IgD-negative memory B cell (primary cell): ENCODE measurements around the gene KLF13. TPM values are rescaled to one million over a fixed set of nuclear protein-coding genes. Genes with fewer than 3 reads are reported as not detected.

Experiments
- H3K27ac Mint-ChIP-seq, 3 donors: one replicate each; pipeline ENCODE4 v1.8.0; 2020 to 2022; ENCODE audit warnings: mild to moderate bottlenecking in 3 of 3, mixed read lengths in 3 of 3, moderate library complexity in 1 of 3
- H3K27me3 Mint-ChIP-seq: one replicate; pipeline ENCODE4 v1.8.0; 2021; ENCODE audit warnings: mixed read lengths
- H3K36me3 Mint-ChIP-seq: one replicate; pipeline ENCODE4 v1.8.0; 2020; ENCODE audit warnings: mild to moderate bottlenecking, mixed read lengths
- H3K4me1 Mint-ChIP-seq, 3 donors: one replicate each; pipeline ENCODE4 v1.8.0; 2020 to 2022; ENCODE audit warnings: mixed read lengths in 3 of 3, mild to moderate bottlenecking in 1 of 3
- H3K4me3 Mint-ChIP-seq, 4 donors: one replicate each; pipeline ENCODE4 v1.8.0; 2020 to 2022; ENCODE audit warnings: mild to moderate bottlenecking in 4 of 4, mixed read lengths in 4 of 4, moderate library complexity in 3 of 4
- H3K9me3 Mint-ChIP-seq, 3 donors: one replicate each; pipeline ENCODE4 v1.8.0; 2020 to 2021; ENCODE audit warnings: mixed read lengths in 3 of 3, mild to moderate bottlenecking in 1 of 3
- polyA plus RNA-seq: library from polyadenylated mRNA; unstranded; fragments of 300-500 nt; fragmentation: Illumina TruSeq; gene quantifications from one replicate; pipeline ENCODE4 v1.2.3, GENCODE V29; 2021

KLF13 gene
- polyA plus RNA-seq, 1 donor from 2014 or later = 81.4 TPM

DNA sequence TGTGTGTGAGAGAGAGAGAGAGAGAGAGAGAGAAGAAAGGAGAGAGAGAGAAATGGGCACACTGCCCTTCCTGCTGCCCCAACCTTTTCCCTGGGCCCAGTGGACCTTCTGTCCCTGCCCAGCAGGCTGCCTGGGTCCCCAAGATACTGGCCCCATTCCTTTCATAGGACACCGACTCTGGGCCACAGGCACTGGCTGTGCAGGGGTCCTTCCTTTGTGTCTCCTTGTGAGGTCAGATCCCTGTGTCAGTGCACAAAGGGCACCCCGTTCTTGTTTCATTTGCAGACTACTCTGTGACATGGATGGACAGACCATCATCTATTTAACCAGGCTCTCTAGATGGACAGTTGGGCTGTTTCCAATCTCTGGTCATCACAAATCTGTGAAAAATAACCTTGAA is 21.3 kb upstream of the KLF13 start:
- Mint-ChIP-seq H3K27ac (peak overlapping the region in 1 of 3 donors; percentile 31), H3K27me3 (peaks cover 3% of the 10 kb centered on the region), H3K4me1 (peaks cover 22 to 41% (median 23%) of the 10 kb centered on the region in 3 donors), H3K4me3 (no peak overlapping the region), H3K36me3 (no peaks in the 10 kb centered on the region), H3K9me3 (no peaks in the 10 kb centered on the region)

DNA sequence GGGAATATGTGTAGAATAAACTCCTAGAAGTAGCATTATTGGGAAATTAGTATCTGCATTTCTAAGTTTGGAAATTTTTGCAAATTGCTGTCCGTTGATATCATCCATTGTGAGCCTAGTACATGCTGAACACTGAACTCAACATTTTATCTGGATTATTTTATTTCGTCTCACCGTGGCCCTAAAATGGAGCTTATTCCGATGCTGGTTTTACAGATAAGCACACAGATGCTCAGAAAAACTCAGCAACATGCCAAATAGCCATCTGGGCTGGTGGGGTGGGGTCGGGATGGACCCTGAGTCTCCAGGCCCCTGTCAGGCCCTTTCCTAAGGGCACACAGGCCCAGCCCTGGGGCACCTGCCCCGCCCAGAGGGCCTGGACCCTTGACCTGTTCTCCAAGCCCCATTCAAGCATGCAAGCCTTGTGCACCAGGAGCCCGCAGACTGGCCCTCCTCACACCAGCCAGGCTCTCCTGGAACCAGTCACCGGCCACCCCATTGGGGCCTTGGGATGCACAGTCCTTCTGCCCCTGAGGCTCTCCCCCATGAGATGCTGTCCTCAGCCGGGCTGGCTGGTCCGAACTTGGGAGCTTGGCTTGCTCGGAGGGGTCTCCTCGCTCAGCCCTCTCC is 20.7 kb upstream of the KLF13 start:
- no peaks in the 10 kb centered on the region for H3K9me3 Mint-ChIP-seq
- H3K27me3 Mint-ChIP-seq = peaks cover 3% of the 10 kb centered on the region
- no peak overlapping the region for H3K4me3 Mint-ChIP-seq
- H3K4me1 Mint-ChIP-seq = peaks cover 22 to 41% (median 23%) of the 10 kb centered on the region in 3 donors
- H3K36me3 Mint-ChIP-seq = no peaks in the 10 kb centered on the region
- H3K27ac Mint-ChIP-seq = no peak overlapping the region

DNA sequence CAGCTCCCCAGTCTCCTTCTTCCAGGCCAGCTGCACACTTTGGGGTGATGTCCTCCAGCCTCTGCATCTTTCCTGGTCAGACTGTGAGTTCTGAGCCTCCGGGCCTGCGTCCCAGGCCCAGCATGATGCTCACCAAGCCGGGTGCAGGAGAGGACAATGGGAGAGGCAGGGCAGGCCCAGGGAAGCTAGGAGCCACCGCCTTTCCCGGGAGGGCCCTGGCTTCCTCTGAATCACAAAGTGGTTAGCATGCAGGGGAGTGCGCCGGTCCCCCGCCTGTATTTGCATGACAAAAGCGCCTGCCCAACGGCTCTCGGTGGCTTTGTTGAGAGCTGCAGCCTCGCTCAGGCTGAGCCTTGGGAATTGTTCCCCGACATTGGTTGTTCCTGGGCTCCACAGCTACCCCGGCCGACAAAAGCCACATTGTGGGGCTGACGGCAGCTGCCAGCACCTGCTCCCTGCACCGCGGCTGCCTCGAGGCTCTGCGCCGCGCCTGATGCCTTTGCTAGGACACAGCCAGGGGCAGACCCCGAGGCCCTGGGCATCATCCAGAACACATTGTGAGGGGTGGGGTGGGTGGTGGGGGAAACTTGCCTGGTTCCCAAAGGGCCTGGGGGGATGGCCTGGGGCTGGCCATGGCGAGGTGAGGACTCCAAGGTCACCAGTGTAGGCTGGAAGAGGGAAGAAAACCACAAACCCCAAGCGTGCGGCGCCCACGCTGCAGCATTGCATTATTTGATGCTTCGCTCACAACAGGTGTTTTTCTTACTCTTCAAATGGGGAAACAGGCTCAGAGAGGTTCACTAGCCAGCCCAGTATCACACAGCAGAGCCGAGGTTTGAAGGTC is 20.0 kb upstream of the KLF13 start:
- peaks cover 3% of the 10 kb centered on the region for H3K27me3 Mint-ChIP-seq
- no peak overlapping the region for H3K27ac Mint-ChIP-seq
- H3K4me1 Mint-ChIP-seq = peaks cover 17 to 34% (median 18%) of the 10 kb centered on the region in 3 donors
- no peaks in the 10 kb centered on the region for H3K36me3 Mint-ChIP-seq
- H3K9me3 Mint-ChIP-seq = no peaks in the 10 kb centered on the region
- peak overlapping the region in 1 of 4 donors; percentile 49 for H3K4me3 Mint-ChIP-seq

DNA sequence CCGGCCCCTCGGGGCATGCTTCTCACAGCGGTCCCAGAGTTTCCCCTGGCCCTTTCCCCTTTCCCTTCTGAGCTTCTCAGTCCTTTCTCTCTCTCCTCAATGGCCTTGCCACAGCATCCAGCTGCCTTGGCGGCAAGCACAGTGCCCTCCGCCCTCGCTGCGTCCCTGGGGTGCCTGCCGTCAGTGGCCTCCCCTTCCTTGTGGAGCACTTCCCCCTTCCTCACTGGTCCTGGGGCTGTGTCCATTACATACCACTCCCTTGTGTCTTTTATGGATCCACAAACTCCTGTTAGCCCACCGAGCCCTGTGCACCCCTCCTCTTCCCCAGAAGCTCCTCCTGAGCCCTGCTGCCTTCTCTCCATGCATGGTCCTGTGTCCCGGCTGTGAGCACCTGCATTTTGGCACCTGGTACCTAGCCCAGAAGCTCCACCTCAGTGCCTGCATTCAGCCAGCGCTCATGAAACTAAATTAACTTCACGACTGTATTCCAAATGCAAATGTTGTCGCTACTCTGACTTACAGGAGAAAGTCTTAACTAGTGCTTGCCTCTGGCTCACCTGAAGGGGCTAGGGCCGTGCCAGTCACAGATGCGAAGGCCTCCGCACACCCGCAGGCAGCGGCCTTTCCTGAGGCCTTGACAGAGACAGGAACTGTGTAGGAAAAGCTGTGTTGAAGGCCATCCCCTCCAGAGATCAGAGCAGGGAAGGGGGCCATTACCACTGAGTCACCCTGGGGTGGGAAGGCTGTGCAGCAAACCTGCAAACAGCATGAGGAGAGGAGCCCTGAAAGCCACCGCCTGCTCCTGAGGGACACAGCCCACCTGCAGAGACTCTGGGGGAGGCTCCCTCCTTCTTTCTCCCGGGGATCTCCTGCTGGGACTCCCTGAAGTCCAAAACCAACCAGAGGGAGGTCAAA is 19.1 kb upstream of the KLF13 start:
- Mint-ChIP-seq H3K27ac (no peak overlapping the region), H3K27me3 (peaks cover 3% of the 10 kb centered on the region), H3K4me3 (peak overlapping the region in 1 of 4 donors; percentile 67), H3K36me3 (peaks cover 1% of the 10 kb centered on the region), H3K4me1 (peaks cover 9 to 26% (median 17%) of the 10 kb centered on the region in 3 donors), H3K9me3 (no peaks in the 10 kb centered on the region)

- no peak overlapping the region for H3K4me3 Mint-ChIP-seq
- peaks cover 2% of the 10 kb centered on the region for H3K36me3 Mint-ChIP-seq
- H3K9me3 Mint-ChIP-seq = peaks cover 0 to 1% (median 0%) of the 10 kb centered on the region in 3 donors
- peaks cover 4 to 21% (median 14%) of the 10 kb centered on the region in 3 donors for H3K4me1 Mint-ChIP-seq
- H3K27ac Mint-ChIP-seq = no peak overlapping the region
- H3K27me3 Mint-ChIP-seq = peaks cover 3% of the 10 kb centered on the region
These were observed 18.4 kb upstream of the KLF13 start for GRCh38 chr15:31308185-31308639.

DNA sequence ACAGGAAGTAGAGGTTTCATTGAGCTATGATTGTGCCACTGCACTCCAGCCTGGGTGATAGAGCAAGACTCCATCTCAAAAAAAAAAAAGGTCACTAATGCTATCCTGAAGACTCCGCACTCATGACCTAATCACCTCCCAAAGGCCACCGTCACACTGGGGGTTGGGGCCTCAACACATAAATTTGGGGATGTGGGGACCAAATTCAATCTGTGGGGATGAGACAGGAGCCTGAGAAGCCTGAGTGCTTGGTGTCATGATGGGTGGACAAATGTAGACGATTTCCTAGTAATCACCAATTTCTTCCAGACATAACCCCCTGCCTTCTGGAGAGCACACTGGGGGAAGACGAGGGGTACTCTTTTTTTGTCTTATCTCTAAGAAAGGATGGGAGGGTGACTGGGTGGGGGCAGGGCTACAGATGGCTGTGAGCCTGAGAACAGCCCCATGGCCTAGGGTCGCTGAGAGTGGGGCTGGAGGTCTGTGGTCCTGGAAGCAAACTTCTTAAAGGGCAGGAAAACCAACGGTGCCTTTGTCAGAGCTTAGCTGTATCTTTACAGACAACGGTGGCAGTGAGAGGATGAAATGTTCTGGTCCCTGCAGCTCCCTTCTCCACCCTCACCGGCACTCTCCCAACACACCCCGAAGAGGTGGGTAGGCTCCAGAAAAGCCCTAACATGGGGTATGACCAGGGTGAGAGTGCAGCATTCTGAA is 16.6 kb upstream of the KLF13 start:
- Mint-ChIP-seq H3K9me3 (peaks cover 0 to 5% (median 0%) of the 10 kb centered on the region in 3 donors), H3K36me3 (peaks cover 2% of the 10 kb centered on the region), H3K27ac (no peak overlapping the region), H3K4me1 (peaks cover 0 to 16% (median 13%) of the 10 kb centered on the region in 3 donors), H3K4me3 (no peak overlapping the region), H3K27me3 (peaks cover 3% of the 10 kb centered on the region)

DNA sequence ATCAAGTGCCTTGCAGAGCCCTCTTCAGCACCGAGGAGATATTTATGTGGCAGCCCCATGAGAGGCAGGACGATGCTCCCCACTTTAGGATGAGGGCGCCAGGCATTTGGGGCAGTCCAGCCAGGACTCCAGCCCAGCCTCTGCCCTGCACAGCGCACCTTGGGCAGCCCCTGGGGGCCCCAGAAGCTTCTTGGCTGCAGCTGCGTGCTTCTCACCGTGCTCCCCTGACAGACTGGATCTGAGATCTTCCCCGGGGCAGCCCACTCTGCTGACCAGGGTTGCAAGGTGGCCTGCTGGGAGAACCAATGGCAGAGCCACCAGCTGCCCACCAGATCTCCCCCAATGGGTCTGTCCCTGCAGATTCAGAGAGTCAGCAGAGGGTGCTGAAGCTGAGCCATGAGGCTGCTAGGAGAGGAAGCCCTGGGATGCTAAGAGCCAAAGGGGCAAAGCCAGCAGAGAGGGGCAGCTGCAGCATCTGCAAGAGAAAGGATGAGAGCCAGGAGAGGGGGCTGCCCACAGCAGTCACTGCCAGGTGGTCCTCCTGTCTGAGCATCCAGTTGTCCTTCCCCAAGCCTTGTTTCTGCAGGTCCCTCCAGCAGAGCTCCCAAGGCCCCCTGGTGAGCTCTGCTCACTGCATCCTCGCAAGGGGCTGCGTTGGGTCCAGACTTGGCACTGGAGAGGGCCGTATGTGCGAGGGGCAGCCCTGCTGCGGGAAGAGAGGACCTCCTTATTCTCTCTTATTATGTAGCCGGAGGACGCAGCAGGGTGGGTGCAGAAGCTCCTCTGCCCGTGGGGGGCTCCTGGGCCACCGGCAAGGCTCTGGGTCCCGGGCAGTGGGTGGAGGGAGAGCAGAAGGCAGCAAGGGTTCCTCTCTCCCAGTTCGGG is 14.7 kb upstream of the KLF13 start:
- H3K9me3 Mint-ChIP-seq = peaks cover 0 to 5% (median 0%) of the 10 kb centered on the region in 3 donors
- H3K36me3 Mint-ChIP-seq = peaks cover 2% of the 10 kb centered on the region
- H3K27ac Mint-ChIP-seq = peak overlapping the region in 1 of 3 donors; percentile 74
- H3K4me1 Mint-ChIP-seq = peaks cover 0 to 15% (median 7%) of the 10 kb centered on the region in 3 donors
- peak overlapping the region in 1 of 4 donors; percentile 27 for H3K4me3 Mint-ChIP-seq
- peaks cover 3% of the 10 kb centered on the region for H3K27me3 Mint-ChIP-seq

- peaks cover 0 to 5% (median 0%) of the 10 kb centered on the region in 3 donors for H3K9me3 Mint-ChIP-seq
- no peak overlapping the region for H3K4me3 Mint-ChIP-seq
- H3K27ac Mint-ChIP-seq = no peak overlapping the region
- peaks cover 0 to 4% (median under 1%) of the 10 kb centered on the region in 3 donors for H3K4me1 Mint-ChIP-seq
- H3K36me3 Mint-ChIP-seq = peaks cover 2% of the 10 kb centered on the region
- peaks cover 2% of the 10 kb centered on the region for H3K27me3 Mint-ChIP-seq
These were observed 13.4 kb upstream of the KLF13 start for GRCh38 chr15:31313223-31313622.

DNA sequence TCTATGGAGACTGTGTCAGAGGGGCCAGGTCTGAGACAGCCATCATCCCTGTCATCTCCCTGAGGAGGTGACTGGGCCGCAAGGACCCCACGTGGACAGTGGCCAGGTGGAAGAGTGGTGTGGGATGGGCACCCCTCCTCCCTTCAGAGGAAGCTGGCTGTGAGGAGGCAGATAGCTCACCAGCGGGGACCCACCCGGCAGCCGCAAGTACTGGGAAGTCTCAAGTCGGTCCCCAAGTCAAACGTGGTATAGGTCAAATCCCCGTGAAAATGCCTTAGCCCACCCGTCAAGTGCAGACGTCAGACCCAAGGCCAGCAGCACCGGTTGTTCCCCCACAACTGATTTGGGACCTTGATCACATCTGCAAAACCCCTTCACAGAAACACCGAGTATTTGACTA is 12.3 kb upstream of the KLF13 start:
- peaks cover 2% of the 10 kb centered on the region for H3K36me3 Mint-ChIP-seq
- peaks cover 0 to 3% (median 2%) of the 10 kb centered on the region in 3 donors for H3K4me1 Mint-ChIP-seq
- peaks cover 2% of the 10 kb centered on the region for H3K27me3 Mint-ChIP-seq
- H3K4me3 Mint-ChIP-seq = no peak overlapping the region
- H3K27ac Mint-ChIP-seq = no peak overlapping the region
- peaks cover 0 to 5% (median 0%) of the 10 kb centered on the region in 3 donors for H3K9me3 Mint-ChIP-seq

- H3K27me3 Mint-ChIP-seq = no peaks in the 10 kb centered on the region
- H3K4me3 Mint-ChIP-seq = no peak overlapping the region
These were observed 10.4 kb upstream of the KLF13 start for GRCh38 chr15:31316135-31316795.

DNA sequence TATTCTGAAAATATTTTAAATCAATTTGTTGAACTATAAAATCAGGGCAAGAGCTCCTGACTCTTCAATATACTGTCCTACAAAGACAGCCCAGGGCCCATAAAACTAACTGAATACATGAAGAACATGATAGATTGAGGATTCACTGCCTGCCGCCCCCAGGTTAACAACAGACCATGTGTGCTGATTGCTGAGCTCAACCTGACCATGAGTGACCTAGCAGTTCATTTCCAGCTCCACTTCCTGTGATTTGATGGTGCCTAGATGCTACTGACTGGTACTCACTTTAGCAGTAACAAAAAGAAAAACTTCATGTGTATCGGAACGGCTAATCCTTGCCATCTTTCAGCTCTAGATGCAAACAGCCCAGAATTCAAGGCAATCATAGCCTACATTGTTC is 9.6 kb upstream of the KLF13 start:
- peaks cover 3 to 11% (median 4%) of the 10 kb centered on the region in 3 donors for H3K4me1 Mint-ChIP-seq
- H3K36me3 Mint-ChIP-seq = peaks cover 2% of the 10 kb centered on the region
- no peak overlapping the region for H3K27ac Mint-ChIP-seq
- H3K27me3 Mint-ChIP-seq = no peaks in the 10 kb centered on the region
- peaks cover 0 to 5% (median 0%) of the 10 kb centered on the region in 3 donors for H3K9me3 Mint-ChIP-seq
- no peak overlapping the region for H3K4me3 Mint-ChIP-seq

More at GRCh38 chr15:31316135-31316795, 10.4 kb upstream of the KLF13 start:
- Mint-ChIP-seq H3K9me3 (peaks cover 0 to 5% (median 0%) of the 10 kb centered on the region in 3 donors), H3K27ac (no peak overlapping the region), H3K4me1 (peaks cover 3 to 4% (median 4%) of the 10 kb centered on the region in 3 donors), H3K36me3 (peaks cover 2% of the 10 kb centered on the region)

DNA sequence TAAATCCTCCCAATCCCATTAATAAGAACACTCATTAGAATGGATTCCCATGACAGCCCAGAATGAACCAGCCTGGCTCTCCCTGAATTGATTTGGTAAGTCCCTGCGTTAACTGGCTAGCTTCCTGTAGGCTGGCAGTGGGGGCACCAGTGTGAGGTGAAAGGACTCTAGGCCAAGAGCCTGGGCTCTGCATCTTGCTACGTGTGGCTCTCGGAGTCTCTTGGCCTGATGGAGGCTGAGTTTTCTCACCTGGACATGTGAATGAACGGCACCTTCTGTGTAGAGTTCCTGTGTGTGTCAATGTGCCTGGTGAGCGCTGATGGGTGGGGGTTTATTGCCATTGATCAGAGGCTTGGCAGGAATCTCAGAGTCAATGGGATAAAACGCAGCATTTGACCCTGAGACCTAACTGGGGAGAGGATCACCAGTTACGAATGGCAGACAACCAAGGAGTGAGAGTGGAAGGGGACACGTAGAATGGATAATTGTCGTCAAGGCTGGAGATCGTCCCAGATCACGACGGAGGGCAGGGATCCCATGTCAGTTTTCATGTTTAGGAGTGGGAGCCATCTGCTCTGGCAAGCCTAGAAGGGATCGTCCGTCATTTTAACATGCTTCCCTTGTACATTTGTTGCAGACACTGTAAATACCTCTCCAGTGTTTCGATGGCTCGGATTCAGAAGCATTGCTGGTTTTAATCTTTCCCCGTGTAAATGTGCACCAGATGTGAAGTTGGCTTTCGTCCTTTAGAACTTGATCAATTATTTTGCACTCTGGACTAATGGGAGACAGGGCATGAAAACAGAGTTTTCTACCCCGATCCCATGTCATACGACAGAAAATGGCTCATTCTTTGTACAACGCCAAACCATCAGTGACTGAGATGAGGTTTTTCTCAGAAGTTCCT is 9.0 kb upstream of the KLF13 start:
- H3K4me3 Mint-ChIP-seq = no peak overlapping the region
- peaks cover 1% of the 10 kb centered on the region for H3K36me3 Mint-ChIP-seq
- no peaks in the 10 kb centered on the region for H3K27me3 Mint-ChIP-seq
- H3K27ac Mint-ChIP-seq = no peak overlapping the region
- H3K9me3 Mint-ChIP-seq = peaks cover 0 to 5% (median 0%) of the 10 kb centered on the region in 3 donors
- peaks cover 3 to 11% (median 5%) of the 10 kb centered on the region in 3 donors for H3K4me1 Mint-ChIP-seq
